ENCODE measurements around the gene ZNF396. TPM values are rescaled to one million over a fixed set of nuclear protein-coding genes. Genes with fewer than 3 reads are reported as not detected.
A peak's percentile ranks its signal among the peaks of the same experiment; 100 is the strongest.

The ZNF396 gene
- total RNA-seq, 3 donors from 2014 or later (not counting 1 experiment from before 2014, with no cell fraction given): 1.2 to 1.7 (median 1.2) TPM

DNA sequence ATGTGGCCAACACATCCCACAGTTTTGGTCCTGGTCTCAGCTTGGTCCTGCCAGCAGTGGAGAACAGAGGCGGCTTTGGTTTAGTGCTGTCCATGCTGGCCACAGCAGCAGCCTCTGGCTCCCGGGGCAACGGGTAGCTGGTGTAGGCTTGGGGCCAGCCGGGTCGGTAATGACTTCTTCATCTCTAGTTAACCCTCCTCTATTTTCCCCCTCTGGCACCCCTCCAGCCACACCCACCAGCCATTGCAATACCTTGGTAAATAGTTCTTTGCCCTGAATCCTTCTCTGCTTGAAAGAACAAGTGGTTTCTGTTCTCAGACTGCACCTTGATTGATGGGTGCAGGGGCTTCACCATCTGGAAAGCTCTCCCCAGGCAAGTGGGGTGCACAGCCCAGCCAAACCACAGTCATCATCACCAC lies 31.7 kb upstream of the ZNF396 start:
- 93% methylated on average over 5 of the region's 5 CpGs for WGBS (ENCODE audit: insufficient coverage)
- no peaks in the 10 kb centered on the region for H3K36me3 Mint-ChIP-seq
- no peak overlapping the region for H3K4me3 Mint-ChIP-seq
- ATAC-seq (no peak), DNase-seq (no peak)
- H3K27me3 ChIP-seq (ENCODE audit: control insufficient read depth, insufficient read depth, low read length): no peaks in the 10 kb centered on the region
- intact Hi-C loops (cut with micrococcal nuclease): loop anchor here (1.0 to 5.0 kb wide), 4 partner anchors 23 to 873 kb away; no protein-coding TSS in a partner anchor
- H3K27ac Mint-ChIP-seq: no peak overlapping the region
- TF ChIP-seq, protein P1, sequence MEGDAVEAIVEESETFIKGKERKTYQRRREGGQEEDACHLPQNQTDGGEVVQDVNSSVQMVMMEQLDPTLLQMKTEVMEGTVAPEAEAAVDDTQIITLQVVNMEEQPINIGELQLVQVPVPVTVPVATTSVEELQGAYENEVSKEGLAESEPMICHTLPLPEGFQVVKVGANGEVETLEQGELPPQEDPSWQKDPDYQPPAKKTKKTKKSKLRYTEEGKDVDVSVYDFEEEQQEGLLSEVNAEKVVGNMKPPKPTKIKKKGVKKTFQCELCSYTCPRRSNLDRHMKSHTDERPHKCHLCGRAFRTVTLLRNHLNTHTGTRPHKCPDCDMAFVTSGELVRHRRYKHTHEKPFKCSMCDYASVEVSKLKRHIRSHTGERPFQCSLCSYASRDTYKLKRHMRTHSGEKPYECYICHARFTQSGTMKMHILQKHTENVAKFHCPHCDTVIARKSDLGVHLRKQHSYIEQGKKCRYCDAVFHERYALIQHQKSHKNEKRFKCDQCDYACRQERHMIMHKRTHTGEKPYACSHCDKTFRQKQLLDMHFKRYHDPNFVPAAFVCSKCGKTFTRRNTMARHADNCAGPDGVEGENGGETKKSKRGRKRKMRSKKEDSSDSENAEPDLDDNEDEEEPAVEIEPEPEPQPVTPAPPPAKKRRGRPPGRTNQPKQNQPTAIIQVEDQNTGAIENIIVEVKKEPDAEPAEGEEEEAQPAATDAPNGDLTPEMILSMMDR (IDR thresholded peaks at IDR 0.05): no peak
- peaks cover 20% of the 10 kb centered on the region for H3K4me1 ChIP-seq (ENCODE audit: control insufficient read depth, insufficient read depth, low read length)
- H3K4me1 Mint-ChIP-seq: peaks cover 5 to 8% of the 10 kb centered on the region in 2 donors
- H3K27ac ChIP-seq (ENCODE audit: low read length): no peak overlapping the region
- H3K4me3 ChIP-seq (ENCODE audit: low read length): no peak overlapping the region
- H3K9me3 Mint-ChIP-seq: no peaks in the 10 kb centered on the region
- H3K36me3 ChIP-seq (ENCODE audit: control insufficient read depth, insufficient read depth, low read length): no peaks in the 10 kb centered on the region
- peaks cover 13 to 18% of the 10 kb centered on the region in 2 donors for H3K27me3 Mint-ChIP-seq (ENCODE audit: low read depth in 2 of 2)
- no peaks in the 10 kb centered on the region for H3K9me3 ChIP-seq (ENCODE audit: control insufficient read depth, insufficient read depth, low read length)

GRCh38 chr18:35407871-35408481 lies 30.8 kb upstream of the ZNF396 start:
- peak in 1 of 2 donors; percentile 79 for DNase-seq
- WGBS (ENCODE audit: insufficient coverage): 61% methylated on average over 3 of the region's 5 CpGs
- Histone ChIP-seq H3K27ac (ENCODE audit: low read length) (no peak overlapping the region), H3K4me1 (ENCODE audit: control insufficient read depth, insufficient read depth, low read length) (peaks cover 17% of the 10 kb centered on the region), H3K27me3 (ENCODE audit: control insufficient read depth, insufficient read depth, low read length) (no peaks in the 10 kb centered on the region), H3K9me3 (ENCODE audit: control insufficient read depth, insufficient read depth, low read length) (no peaks in the 10 kb centered on the region), H3K4me3 (ENCODE audit: low read length) (no peak overlapping the region), H3K36me3 (ENCODE audit: control insufficient read depth, insufficient read depth, low read length) (no peaks in the 10 kb centered on the region)
- peak; percentile 79 to 88 (median 84) for ATAC-seq
- H3K4me1 Mint-ChIP-seq: peaks cover 5 to 8% of the 10 kb centered on the region in 2 donors
- H3K27me3 Mint-ChIP-seq (ENCODE audit: low read depth in 2 of 2): peaks cover 9 to 15% of the 10 kb centered on the region in 2 donors
- no peaks in the 10 kb centered on the region for H3K36me3 Mint-ChIP-seq
- H3K4me3 Mint-ChIP-seq: no peak overlapping the region
- intact Hi-C loops (cut with micrococcal nuclease): loop anchor here (1.0 to 5.0 kb wide), 4 partner anchors 22 to 874 kb away; no protein-coding TSS in a partner anchor
- H3K27ac Mint-ChIP-seq: no peak overlapping the region
- no peaks in the 10 kb centered on the region for H3K9me3 Mint-ChIP-seq
- TF ChIP-seq, protein P1 (IDR thresholded peaks at IDR 0.05): peak; percentile 89

DNA sequence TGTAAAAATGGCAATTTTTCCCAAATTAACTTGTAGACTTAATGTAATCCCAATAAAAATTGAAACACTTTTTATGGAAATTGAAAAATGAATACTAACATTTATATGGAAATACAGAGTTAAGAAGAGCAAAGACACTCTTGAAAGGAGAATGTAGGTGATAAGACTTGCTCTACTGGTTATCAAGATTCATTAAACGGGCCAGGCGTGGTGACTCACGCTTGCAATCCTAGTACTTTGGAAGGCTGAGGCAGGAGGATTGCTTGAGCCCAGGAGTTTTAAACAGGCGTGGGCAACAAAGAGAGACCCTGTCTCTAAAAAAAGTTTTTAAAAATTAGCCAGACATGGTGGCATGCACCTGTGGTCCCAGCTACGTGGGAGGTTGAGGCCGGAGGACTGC lies 29.5 kb upstream of the ZNF396 start:
- Histone ChIP-seq H3K27ac (ENCODE audit: low read length) (no peak overlapping the region), H3K9me3 (ENCODE audit: control insufficient read depth, insufficient read depth, low read length) (no peaks in the 10 kb centered on the region), H3K36me3 (ENCODE audit: control insufficient read depth, insufficient read depth, low read length) (no peaks in the 10 kb centered on the region), H3K4me3 (ENCODE audit: low read length) (no peak overlapping the region), H3K27me3 (ENCODE audit: control insufficient read depth, insufficient read depth, low read length) (no peaks in the 10 kb centered on the region), H3K4me1 (ENCODE audit: control insufficient read depth, insufficient read depth, low read length) (peaks cover 11% of the 10 kb centered on the region)
- no peak overlapping the region for H3K4me3 Mint-ChIP-seq
- TF ChIP-seq, protein P1 (IDR thresholded peaks at IDR 0.05): no peak
- no peaks in the 10 kb centered on the region for H3K9me3 Mint-ChIP-seq
- intact Hi-C loops (cut with micrococcal nuclease): loop anchor here (5.0 kb wide), 1 partner anchor 876 kb away; no protein-coding TSS in a partner anchor
- H3K27me3 Mint-ChIP-seq (ENCODE audit: low read depth in 2 of 2): peaks cover 9 to 15% of the 10 kb centered on the region in 2 donors
- DNase-seq: no peak
- H3K36me3 Mint-ChIP-seq: no peaks in the 10 kb centered on the region
- peaks cover 0 to 5% of the 10 kb centered on the region in 2 donors for H3K4me1 Mint-ChIP-seq
- 94% methylated on average over 6 of the region's 6 CpGs for WGBS (ENCODE audit: insufficient coverage)
- no peak for ATAC-seq
- no peak overlapping the region for H3K27ac Mint-ChIP-seq

Data from natural killer cell (primary cell).